MG63 (cell line): Measurements from ENCODE around the gene CRMP1. TPM values are rescaled to one million over a fixed set of nuclear protein-coding genes. Genes with fewer than 3 reads are reported as not detected.

Source experiments
- DNase-seq: peaks from one replicate; pipeline ENCODE4 v3.0.0-alpha.2; 2020
- H3K27me3 ChIP-seq: fragments of 250-450 bp; sonication (Bioruptor Pico); 2 replicates; pipeline ENCODE4 v1.5.1; 2020; ENCODE audit warnings: mild to moderate bottlenecking, moderate library complexity
- H3K36me3 ChIP-seq: fragments of 250-450 bp; sonication (Bioruptor Pico); 2 replicates; pipeline ENCODE4 v1.5.1; 2020; ENCODE audit warnings: mild to moderate bottlenecking, moderate library complexity
- H3K4me3 ChIP-seq: fragments of 250-450 bp; sonication (Bioruptor Pico); 2 replicates; pipeline ENCODE4 v1.5.1; 2020; ENCODE audit warnings: mild to moderate bottlenecking, moderate library complexity
- H3K9me3 ChIP-seq: fragments of 250-450 bp; sonication (Bioruptor Pico); 2 replicates; pipeline ENCODE4 v1.5.1; 2020; ENCODE audit warnings: mild to moderate bottlenecking, moderate library complexity
- total RNA-seq: library from RNA; depleted of rRNA; stranded (reverse); fragments of >200 nt; shearing (Covaris generic); gene quantifications from 2 replicates; pipeline ENCODE4 v1.2.3, GENCODE V29; 2014; ENCODE audit warnings: low replicate concordance; rRNA removed

CRMP1 gene
- total RNA-seq = not detected in 2 replicates

- DNase-seq = no peak
- Histone ChIP-seq H3K4me3 (no peak within 1 kb of the TSS), H3K36me3 (no peaks in the 10 kb centered on the region), H3K9me3 (no peaks in the 10 kb centered on the region), H3K27me3 (peaks cover 14% of the 10 kb centered on the region)
Observed at GRCh38 chr4:5893004-5893580, at the start of gene CRMP1. Gene CRMP1, minus strand, starts transcription at chr4:5893086. Its CDS starts 117 bp downstream, at chr4:5892969.

GRCh38 chr4:5941601-5942000 is 48.7 kb upstream of the CRMP1 start:
- Histone ChIP-seq H3K4me3 (no peak overlapping the region), H3K9me3 (no peaks in the 10 kb centered on the region), H3K27me3 (no peaks in the 10 kb centered on the region), H3K36me3 (no peaks in the 10 kb centered on the region)
- DNase-seq = no peak

- H3K4me3 ChIP-seq = no peak overlapping the region
- DNase-seq = peak; percentile 26
- no peaks in the 10 kb centered on the region for H3K27me3 ChIP-seq
- H3K9me3 ChIP-seq = no peaks in the 10 kb centered on the region
- H3K36me3 ChIP-seq = no peaks in the 10 kb centered on the region
Observed at GRCh38 chr4:5940470-5941203, 47.8 kb upstream of the CRMP1 start.

GRCh38 chr4:5933996-5934831 is 41.3 kb upstream of the CRMP1 start:
- no peak for DNase-seq
- Histone ChIP-seq H3K36me3 (no peaks in the 10 kb centered on the region), H3K9me3 (no peaks in the 10 kb centered on the region), H3K4me3 (no peak overlapping the region), H3K27me3 (no peaks in the 10 kb centered on the region)

- no peaks in the 10 kb centered on the region for H3K9me3 ChIP-seq
- no peaks in the 10 kb centered on the region for H3K36me3 ChIP-seq
- no peak overlapping the region for H3K4me3 ChIP-seq
- H3K27me3 ChIP-seq = no peaks in the 10 kb centered on the region
- DNase-seq = no peak
Observed at GRCh38 chr4:5933116-5933515, 40.2 kb upstream of the CRMP1 start.

- H3K27me3 ChIP-seq = no peaks in the 10 kb centered on the region
Observed at GRCh38 chr4:5932035-5932568, 39.2 kb upstream of the CRMP1 start.

GRCh38 chr4:5931526-5931925 is 38.6 kb upstream of the CRMP1 start:
- DNase-seq = no peak
- H3K4me3 ChIP-seq = no peak overlapping the region

More at GRCh38 chr4:5932035-5932568, 39.2 kb upstream of the CRMP1 start:
- H3K9me3 ChIP-seq = no peaks in the 10 kb centered on the region
- no peaks in the 10 kb centered on the region for H3K36me3 ChIP-seq
- no peak overlapping the region for H3K4me3 ChIP-seq
- DNase-seq = no peak

GRCh38 chr4:5930876-5931275 is 38.0 kb upstream of the CRMP1 start:
- H3K4me3 ChIP-seq = no peak overlapping the region
- H3K36me3 ChIP-seq = no peaks in the 10 kb centered on the region
- no peak for DNase-seq
- no peaks in the 10 kb centered on the region for H3K27me3 ChIP-seq
- no peaks in the 10 kb centered on the region for H3K9me3 ChIP-seq

More at GRCh38 chr4:5931526-5931925, 38.6 kb upstream of the CRMP1 start:
- Histone ChIP-seq H3K36me3 (no peaks in the 10 kb centered on the region), H3K9me3 (no peaks in the 10 kb centered on the region), H3K27me3 (no peaks in the 10 kb centered on the region)

- Histone ChIP-seq H3K9me3 (no peaks in the 10 kb centered on the region), H3K36me3 (no peaks in the 10 kb centered on the region), H3K4me3 (no peak overlapping the region), H3K27me3 (no peaks in the 10 kb centered on the region)
- no peak for DNase-seq
Observed at GRCh38 chr4:5930456-5930855, 37.6 kb upstream of the CRMP1 start.

GRCh38 chr4:5928844-5929420 is 36.0 kb upstream of the CRMP1 start:
- no peak for DNase-seq
- no peaks in the 10 kb centered on the region for H3K36me3 ChIP-seq
- H3K27me3 ChIP-seq = no peaks in the 10 kb centered on the region
- H3K4me3 ChIP-seq = no peak overlapping the region
- H3K9me3 ChIP-seq = no peaks in the 10 kb centered on the region

- no peaks in the 10 kb centered on the region for H3K27me3 ChIP-seq
- H3K9me3 ChIP-seq = no peaks in the 10 kb centered on the region
- no peaks in the 10 kb centered on the region for H3K36me3 ChIP-seq
- DNase-seq = no peak
- no peak overlapping the region for H3K4me3 ChIP-seq
Observed at GRCh38 chr4:5928274-5928673, 35.4 kb upstream of the CRMP1 start.

GRCh38 chr4:5927747-5928146 is 34.9 kb upstream of the CRMP1 start:
- H3K27me3 ChIP-seq = no peaks in the 10 kb centered on the region
- no peak for DNase-seq
- no peaks in the 10 kb centered on the region for H3K9me3 ChIP-seq
- no peaks in the 10 kb centered on the region for H3K36me3 ChIP-seq
- H3K4me3 ChIP-seq = no peak overlapping the region

- H3K27me3 ChIP-seq = no peaks in the 10 kb centered on the region
Observed at GRCh38 chr4:5927116-5927515, 34.2 kb upstream of the CRMP1 start.

GRCh38 chr4:5926598-5926997 is 33.7 kb upstream of the CRMP1 start:
- Histone ChIP-seq H3K4me3 (no peak overlapping the region), H3K27me3 (no peaks in the 10 kb centered on the region), H3K9me3 (no peaks in the 10 kb centered on the region), H3K36me3 (no peaks in the 10 kb centered on the region)
- no peak for DNase-seq

More at GRCh38 chr4:5927116-5927515, 34.2 kb upstream of the CRMP1 start:
- Histone ChIP-seq H3K36me3 (no peaks in the 10 kb centered on the region), H3K4me3 (no peak overlapping the region), H3K9me3 (no peaks in the 10 kb centered on the region)
- no peak for DNase-seq

- DNase-seq = no peak
- no peaks in the 10 kb centered on the region for H3K27me3 ChIP-seq
- no peak overlapping the region for H3K4me3 ChIP-seq
- H3K9me3 ChIP-seq = no peaks in the 10 kb centered on the region
- H3K36me3 ChIP-seq = no peaks in the 10 kb centered on the region
Observed at GRCh38 chr4:5925419-5926200, 32.7 kb upstream of the CRMP1 start.

- no peaks in the 10 kb centered on the region for H3K36me3 ChIP-seq
- H3K27me3 ChIP-seq = no peaks in the 10 kb centered on the region
Observed at GRCh38 chr4:5924461-5925125, 31.7 kb upstream of the CRMP1 start.

More at GRCh38 chr4:5924461-5925125, 31.7 kb upstream of the CRMP1 start:
- DNase-seq = no peak
- Histone ChIP-seq H3K9me3 (no peaks in the 10 kb centered on the region), H3K4me3 (no peak overlapping the region)
